DND-41 (cell line): Measurements from ENCODE around the gene CYP17A1.

Source experiments
- EZH2 ChIP-seq: IDR thresholded peaks from 3 replicates; pipeline ENCODE4 v1.6.1; 2012; ENCODE audit warnings: borderline replicate concordance, low read depth, mild to moderate bottlenecking, moderate library complexity, low read length, inconsistent platforms; ENCODE audit not compliant: severe bottlenecking
- TF ChIP-seq, protein P1 (sequence below): IDR thresholded peaks from 2 replicates; pipeline ENCODE4 v1.5.1; 2012; ENCODE audit warnings: borderline replicate concordance, low read length, moderate library complexity, mild to moderate bottlenecking; ENCODE audit not compliant: poor library complexity, severe bottlenecking; ENCODE audit errors: extremely low read depth

DNA sequence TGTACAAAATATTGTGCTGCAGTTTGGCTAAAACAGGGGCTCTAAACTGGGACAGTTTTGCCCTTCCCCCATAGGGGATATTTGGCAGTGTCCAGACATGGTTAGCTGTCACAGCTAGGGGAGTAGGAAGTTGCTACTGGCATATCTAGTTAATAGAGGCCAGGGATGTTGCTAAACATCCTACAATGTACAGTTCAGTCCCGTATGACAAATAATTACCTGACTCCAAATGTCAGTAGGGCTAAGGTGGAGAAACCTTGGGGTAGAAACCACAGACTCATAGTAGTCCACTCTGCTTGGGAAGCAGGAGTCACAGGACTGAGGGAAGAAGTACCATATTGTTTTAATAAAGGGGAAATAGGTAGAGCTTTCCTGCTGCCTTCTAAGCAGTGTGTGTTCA lies 53.6 kb downstream of the CYP17A1 start:
- TF ChIP-seq, protein P1, sequence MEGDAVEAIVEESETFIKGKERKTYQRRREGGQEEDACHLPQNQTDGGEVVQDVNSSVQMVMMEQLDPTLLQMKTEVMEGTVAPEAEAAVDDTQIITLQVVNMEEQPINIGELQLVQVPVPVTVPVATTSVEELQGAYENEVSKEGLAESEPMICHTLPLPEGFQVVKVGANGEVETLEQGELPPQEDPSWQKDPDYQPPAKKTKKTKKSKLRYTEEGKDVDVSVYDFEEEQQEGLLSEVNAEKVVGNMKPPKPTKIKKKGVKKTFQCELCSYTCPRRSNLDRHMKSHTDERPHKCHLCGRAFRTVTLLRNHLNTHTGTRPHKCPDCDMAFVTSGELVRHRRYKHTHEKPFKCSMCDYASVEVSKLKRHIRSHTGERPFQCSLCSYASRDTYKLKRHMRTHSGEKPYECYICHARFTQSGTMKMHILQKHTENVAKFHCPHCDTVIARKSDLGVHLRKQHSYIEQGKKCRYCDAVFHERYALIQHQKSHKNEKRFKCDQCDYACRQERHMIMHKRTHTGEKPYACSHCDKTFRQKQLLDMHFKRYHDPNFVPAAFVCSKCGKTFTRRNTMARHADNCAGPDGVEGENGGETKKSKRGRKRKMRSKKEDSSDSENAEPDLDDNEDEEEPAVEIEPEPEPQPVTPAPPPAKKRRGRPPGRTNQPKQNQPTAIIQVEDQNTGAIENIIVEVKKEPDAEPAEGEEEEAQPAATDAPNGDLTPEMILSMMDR = no peak
- no peak for TF ChIP-seq EZH2
